ENCODE data around the gene TNIP2.
"Not testable (repeated sequence)": the region's sequence is repeated elsewhere in the genome, so short reads cannot be mapped to it uniquely, and the experiment has no call there.

Gene TNIP2

GRCh38 chr4:2793586-2794485 is 37.7 kb upstream of the TNIP2 start:
- peak in 2 of 6 experiments; percentile 13 to 17 for DNase-seq

- peak in 5 of 6 experiments; percentile 13 to 68 (median 41) for DNase-seq
Measured at GRCh38 chr4:2792711-2793585, 36.8 kb upstream of the TNIP2 start, which contains the start of gene SH3BP2. Gene SH3BP2, plus strand, starts transcription at chr4:2793085. Its CDS starts 27,533 bp downstream, at chr4:2820618.

- no peak for DNase-seq
Measured at GRCh38 chr4:2792396-2792710, 36.2 kb upstream of the TNIP2 start.

- no peak for DNase-seq
Measured at GRCh38 chr4:2791518-2792395, 35.6 kb upstream of the TNIP2 start.

GRCh38 chr4:2790583-2791517 is 34.7 kb upstream of the TNIP2 start:
- no peak for DNase-seq

- no peak for DNase-seq
Measured at GRCh38 chr4:2789793-2790582, 33.9 kb upstream of the TNIP2 start.

- DNase-seq, result no peak
Measured at GRCh38 chr4:2789351-2789750, 33.2 kb upstream of the TNIP2 start.

- no peak for DNase-seq
Measured at GRCh38 chr4:2788532-2789103, 32.5 kb upstream of the TNIP2 start.

- DNase-seq, result no peak
Measured at GRCh38 chr4:2788101-2788500, 32.0 kb upstream of the TNIP2 start.

- peak; percentile 17 to 57 (median 39) for DNase-seq
Measured at GRCh38 chr4:2787230-2788100, 31.3 kb upstream of the TNIP2 start.

GRCh38 chr4:2786794-2787229 is 30.7 kb upstream of the TNIP2 start:
- DNase-seq, result no peak

GRCh38 chr4:2786152-2786671 is 30.1 kb upstream of the TNIP2 start:
- DNase-seq, result peak; percentile 26 to 71 (median 40)

- DNase-seq, result peak in 5 of 6 experiments; percentile 16 to 45 (median 28)
Measured at GRCh38 chr4:2785613-2786012, 29.5 kb upstream of the TNIP2 start.

- no peak for DNase-seq
Measured at GRCh38 chr4:2783790-2784189, 27.7 kb upstream of the TNIP2 start.

GRCh38 chr4:2781911-2782310 is 25.8 kb upstream of the TNIP2 start:
- DNase-seq, result no peak

- DNase-seq, result not testable (repeated sequence)
Measured at GRCh38 chr4:2780643-2781042, 24.5 kb upstream of the TNIP2 start.

GRCh38 chr4:2771264-2771663 is 15.1 kb upstream of the TNIP2 start:
- DNase-seq, result no peak

GRCh38 chr4:2768921-2769336 is 12.8 kb upstream of the TNIP2 start:
- DNase-seq, result no peak

GRCh38 chr4:2768124-2768523 is 12.0 kb upstream of the TNIP2 start:
- no peak for DNase-seq
